HG03469 (cell line): ENCODE results near the gene ERICH4.

Experiments
- ATAC-seq: cut with Tn5 transposase; IDR thresholded peaks from one replicate; pipeline ENCODE4 v1.9.1; 2021; ENCODE audit warnings: mild to moderate bottlenecking, moderate library complexity, moderate number of reproducible peaks; ENCODE audit not compliant: unreplicated experiment

The ERICH4 gene

DNA sequence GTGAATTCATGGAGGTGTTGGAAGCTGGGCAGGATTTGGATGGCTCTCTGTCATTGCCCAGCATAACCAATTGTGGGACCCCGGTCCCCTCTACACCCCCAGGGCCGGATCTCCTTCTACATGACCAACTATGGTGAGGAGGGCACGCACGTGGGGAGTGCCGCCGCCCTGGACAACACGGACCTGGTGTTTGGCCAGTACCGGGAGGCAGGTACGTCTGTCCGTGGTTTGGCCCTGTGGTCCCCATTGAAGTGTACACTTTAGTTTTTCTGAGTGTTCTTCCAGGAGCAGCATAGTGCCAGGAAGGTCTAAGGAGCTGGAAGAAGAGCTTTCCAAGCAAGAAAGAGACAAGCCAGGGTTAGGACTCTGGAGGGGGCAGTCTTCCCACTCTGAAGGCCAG lies 29.0 kb upstream of the ERICH4 start:
- no peak for ATAC-seq

GRCh38 chr19:41414461-41414860 lies 28.5 kb upstream of the ERICH4 start:
- no peak for ATAC-seq

DNA sequence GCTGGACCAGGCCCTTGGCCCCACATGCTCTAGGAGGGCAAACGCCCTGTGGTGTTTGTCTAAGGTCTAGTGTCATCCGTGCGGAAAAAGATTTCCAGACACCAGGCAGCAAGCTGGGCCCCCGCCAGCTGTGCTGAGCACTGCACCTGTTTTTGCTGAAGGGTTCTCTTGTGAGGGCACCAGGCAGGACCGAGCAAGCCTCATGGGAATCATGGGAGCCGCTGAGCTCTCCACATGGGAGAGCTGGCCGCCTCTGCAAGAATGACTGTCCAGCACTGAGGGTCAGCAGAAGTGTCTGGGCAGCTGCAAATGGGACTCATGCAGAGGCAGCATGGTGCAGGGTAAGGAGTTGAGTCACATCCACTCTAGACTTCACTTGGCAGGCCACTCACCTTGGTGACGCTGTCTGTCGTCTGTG lies 27.8 kb upstream of the ERICH4 start:
- no peak for ATAC-seq

DNA sequence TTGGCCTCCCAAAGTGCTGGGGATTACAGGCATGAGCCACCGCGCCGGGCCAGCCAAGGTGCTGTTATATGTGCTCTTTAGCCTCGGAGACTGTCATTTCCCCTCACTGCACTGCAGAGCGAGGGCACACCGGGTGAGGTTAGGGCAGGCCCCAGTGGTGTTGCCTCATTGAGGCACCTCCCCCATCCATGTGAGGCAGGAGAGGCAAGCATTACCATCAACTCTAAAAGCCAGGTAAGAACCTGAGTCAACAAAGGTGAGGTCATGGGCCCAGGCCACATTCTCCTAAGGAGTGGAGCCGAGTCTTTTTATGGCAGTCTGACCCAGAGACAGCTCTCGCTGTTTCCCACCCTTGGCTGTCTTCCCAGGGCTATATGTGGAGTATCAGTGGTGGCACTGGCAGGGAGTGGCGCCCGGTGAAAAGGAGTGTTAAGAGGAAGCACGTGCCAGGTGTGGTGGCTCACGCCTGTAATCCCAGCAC lies 26.7 kb upstream of the ERICH4 start:
- no peak for ATAC-seq

GRCh38 chr19:41420101-41420880 lies 22.7 kb upstream of the ERICH4 start:
- ATAC-seq, result no peak

DNA sequence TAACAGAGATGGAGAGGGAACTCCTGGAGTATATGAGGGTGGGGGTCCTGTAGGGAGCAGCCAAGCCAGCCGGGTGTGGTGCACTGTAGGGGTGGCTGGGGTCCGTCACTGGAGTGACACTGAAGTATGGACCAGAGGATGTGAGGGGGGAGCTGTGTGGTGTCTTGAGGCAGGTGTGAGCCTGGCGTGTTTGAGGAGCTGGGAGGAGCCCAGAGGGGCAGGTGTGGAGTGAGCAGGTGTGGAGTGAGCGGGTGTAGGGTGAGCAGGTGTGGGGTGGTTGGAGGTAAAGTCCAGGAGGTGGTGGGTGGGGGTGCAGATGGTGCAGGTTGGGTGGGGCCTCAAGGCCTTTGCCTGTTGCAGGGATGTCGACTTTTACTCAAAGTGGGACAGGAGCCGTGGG lies 21.6 kb upstream of the ERICH4 start:
- no peak for ATAC-seq

- ATAC-seq, result no peak
Observed at GRCh38 chr19:41421973-41422372, 21.0 kb upstream of the ERICH4 start.

- no peak for ATAC-seq
Observed at GRCh38 chr19:41422456-41422855, 20.5 kb upstream of the ERICH4 start.

GRCh38 chr19:41422955-41423354 lies 20.0 kb upstream of the ERICH4 start:
- ATAC-seq, result no peak

DNA sequence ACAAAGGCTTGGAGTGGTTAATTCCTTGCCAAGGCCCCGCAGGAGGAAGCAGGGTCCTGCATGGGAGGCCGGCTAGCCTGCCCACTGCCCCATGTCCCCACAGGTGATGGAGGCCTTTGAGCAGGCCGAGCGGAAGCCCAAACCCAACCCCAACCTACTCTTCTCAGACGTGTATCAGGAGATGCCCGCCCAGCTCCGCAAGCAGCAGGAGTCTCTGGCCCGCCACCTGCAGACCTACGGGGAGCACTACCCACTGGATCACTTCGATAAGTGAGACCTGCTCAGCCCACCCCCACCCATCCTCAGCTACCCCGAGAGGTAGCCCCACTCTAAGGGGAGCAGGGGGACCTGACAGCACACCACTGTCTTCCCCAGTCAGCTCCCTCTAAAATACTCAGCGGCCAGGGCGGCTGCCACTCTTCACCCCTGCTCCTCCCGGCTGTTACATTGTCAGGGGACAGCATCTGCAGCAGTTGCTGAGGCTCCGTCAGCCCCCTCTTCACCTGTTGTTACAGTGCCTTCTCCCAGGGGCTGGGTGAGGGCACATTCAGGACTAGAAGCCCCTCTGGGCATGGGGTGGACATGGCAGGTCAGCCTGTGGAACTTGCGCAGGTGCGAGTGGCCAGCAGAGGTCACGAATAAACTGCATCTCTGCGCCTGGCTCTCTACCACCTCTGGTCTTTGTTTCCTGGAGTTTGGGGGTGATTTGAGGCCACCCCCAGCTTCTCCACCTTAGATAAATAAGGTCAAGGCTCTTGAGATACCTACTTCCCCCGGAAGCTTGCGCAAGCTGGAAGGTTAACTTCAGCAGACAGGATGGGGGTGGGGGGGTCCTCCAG lies 18.4 kb upstream of the ERICH4 start:
- no peak for ATAC-seq

DNA sequence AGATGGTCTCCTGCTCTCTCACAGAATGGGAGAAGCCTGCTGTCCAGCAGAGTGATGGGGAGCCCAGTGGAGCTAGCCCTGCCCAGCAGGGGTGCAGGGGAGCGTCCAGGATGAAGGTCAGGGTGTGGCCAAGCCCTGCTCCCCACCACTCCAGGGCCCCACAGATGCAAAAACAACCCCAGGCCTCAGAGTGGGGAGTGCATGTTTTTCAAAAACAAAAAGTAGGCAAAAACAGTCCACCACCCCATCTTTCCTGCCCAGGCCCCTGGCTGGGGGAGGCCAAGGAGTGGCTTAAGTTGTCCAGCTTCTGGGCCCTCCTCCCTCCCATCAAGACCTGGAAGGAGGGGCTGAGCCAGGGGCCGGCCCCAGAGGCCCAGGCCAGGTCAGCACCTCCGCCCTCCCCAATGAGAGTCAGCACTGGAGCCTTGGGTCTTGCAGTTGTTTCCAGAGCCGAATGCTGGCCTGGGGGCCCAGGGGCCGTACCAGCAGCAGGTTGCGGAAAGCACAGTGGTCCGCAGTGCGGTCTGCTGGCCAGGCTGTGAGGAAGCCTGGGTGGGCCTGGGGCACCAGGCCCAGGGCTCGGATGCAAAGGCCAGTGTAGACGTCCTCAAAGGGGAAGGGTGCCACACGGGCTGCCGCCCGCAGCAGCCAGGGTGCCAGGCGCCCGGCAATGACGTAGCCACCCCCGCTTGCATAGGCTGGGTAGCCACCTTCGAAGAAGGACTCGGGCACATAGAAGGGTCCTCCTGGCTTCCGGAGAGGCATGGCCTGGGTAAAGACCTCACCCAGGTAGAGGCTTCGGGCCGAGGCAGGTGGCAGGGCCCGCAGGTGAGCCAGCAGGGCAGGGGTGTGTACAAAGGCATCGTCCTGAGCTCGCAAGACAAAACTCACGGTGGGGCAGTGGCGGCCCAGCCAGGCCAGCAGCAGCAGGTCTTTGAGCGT lies 17.5 kb upstream of the ERICH4 start:
- no peak for ATAC-seq

- ATAC-seq, result no peak
Observed at GRCh38 chr19:41426116-41426841, 16.7 kb upstream of the ERICH4 start.

GRCh38 chr19:41426952-41427646 lies 15.9 kb upstream of the ERICH4 start, which contains the start of gene B3GNT8:
TSS of gene B3GNT8 (minus strand) at chr19:41427374. CDS start at chr19:41426778, 596 bp downstream.
- ATAC-seq, result no peak

DNA sequence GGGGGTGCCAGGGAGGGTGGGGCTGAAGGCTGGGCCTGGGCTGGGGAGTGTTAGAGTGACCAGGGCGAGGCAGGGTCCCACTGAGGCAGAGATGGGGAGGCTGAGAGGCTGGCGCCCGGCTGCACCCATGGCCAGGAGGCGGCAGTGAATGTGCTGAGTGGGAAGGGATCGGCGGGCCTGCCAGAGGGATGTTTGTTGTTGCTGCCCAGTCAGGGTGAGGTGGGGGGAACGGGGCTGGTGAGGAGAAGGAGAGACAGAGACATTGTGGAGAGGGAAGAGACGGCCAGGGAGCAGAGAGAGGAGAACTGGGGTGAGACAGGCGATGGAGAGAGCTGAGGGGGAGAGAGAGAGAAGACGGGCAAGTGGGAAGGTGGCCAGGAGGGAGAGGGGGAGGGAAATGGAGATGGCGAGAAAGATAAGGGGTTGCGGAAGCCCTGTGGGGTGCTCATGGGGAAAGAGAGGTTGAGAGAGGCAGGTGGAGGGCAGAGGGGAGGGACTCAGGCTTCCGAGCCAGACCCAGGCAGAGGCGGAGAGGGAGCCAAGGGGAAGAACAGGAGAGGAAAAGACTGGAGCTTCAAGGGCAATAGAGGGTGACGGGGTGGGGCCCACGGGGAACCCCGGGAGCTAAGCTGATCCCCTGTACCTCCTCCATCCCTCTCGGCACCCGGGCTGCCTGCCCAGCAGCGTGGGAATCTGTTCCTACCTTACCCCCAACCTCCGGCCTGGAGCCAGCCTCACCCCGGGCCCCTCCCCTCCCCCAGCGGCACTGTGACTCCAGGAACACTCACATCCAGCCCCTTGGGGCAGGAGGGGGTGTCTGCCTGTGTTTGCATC lies 15.1 kb upstream of the ERICH4 start:
- no peak for ATAC-seq

DNA sequence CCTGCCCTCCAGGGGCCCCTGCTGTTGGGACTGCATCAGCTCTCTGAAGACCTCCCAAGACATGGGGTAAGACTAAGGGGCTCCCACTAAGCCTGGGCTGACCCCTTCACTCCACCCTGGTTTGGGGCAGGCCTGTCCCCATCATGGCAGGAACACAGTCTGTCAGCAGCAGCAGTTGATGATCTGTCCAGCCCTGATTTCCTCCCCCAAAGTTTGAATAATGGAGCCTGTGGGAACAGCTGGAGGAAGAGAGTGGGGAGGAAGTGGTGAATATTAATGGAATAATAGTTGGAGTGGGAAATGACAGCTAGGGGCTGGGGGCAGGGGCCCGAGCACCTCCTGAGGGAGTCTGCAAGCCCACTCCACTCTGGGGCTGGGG lies 14.5 kb upstream of the ERICH4 start:
- no peak for ATAC-seq

- ATAC-seq, result no peak
Observed at GRCh38 chr19:41430922-41431321, 12.0 kb upstream of the ERICH4 start.

DNA sequence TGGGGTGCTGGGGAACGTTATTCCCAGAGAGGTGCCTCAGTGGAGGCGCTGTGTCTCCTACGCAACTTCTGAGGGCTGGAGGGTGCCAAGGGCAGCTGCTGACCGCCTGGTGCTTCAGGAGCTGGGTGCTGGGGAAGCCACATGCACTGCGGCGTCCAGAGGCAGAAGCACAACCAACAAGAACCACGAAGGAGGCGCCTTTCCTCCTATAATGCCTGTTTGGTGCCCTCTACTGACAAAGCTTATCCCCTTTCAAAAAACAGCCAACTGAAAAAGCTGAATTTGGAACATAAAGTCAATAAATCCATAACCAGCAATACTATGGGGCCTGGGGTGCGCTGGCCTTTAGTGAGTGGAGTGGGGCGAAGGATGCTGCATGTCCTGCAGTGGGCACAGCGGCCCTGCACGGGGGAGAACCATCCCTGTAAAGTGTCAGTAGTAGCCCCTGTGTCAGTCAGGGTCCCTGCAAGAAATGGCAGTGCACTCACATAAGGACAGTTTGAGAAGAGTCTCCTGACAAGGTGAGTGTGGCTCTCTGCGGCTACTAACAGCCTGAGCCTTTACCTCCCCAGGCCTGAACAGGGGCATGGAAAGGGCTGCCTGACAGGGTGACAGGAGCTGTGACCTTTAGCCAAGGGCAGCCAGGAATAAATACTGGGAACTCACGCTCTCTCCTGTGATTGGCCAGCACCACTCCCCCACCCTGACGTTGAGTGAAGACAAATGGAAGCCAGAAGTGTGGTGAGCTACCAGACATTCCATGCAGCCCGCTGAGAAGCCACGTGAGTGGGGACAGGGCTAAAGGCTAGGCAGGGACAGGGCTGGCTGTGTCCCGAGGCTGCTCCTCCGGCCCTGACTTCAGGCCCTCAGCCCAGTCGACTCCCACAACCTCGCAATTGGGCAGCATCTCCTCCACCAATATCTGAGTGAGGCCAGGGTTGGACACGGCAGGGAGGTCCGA lies 11.2 kb upstream of the ERICH4 start:
- ATAC-seq, result no peak

GRCh38 chr19:41433171-41433570 lies 9.8 kb upstream of the ERICH4 start:
- no peak for ATAC-seq
